ENCODE results near the gene CSNK2A3. TPM values are rescaled to one million over a fixed set of nuclear protein-coding genes. Genes with fewer than 3 reads are reported as not detected.

Gene CSNK2A3
- total and polyA plus RNA-seq, 10 of the 15 experiments (the other 5 are each of a cell fraction or from before 2014, with no cell fraction given): 0.68 to 6.2 (median 1.4) TPM

GRCh38 chr11:11394241-11394640, 41.2 kb upstream of the CSNK2A3 start:
- DNase-seq (ENCODE audit: low read depth, low spot score) (no peak), FAIRE-seq (no peak), ATAC-seq (no peak)
- ChIA-PET RAD21 (ENCODE audit: unreplicated experiment) (no interaction called here), POLR2A (no interaction called here), SMC1A (ENCODE audit: uncharacterized antibody, unreplicated experiment) (no interaction called here), CTCF (no interaction called here)
- Histone ChIP-seq H3K9ac (ENCODE audit: control insufficient read depth, insufficient read depth, low read length) (no peak overlapping the region), H3K27me3 (replicated peaks in 1 of 2; ENCODE audit: control insufficient read depth in 2 of 2, insufficient read depth in 2 of 2, low read length in 1 of 2) (no peaks in the 10 kb centered on the region), H3K27ac (ENCODE audit: control insufficient read depth, insufficient read depth) (no peak overlapping the region), H3K9me3 (replicated peaks; ENCODE audit: control insufficient read depth, insufficient read depth, low read length) (no peaks in the 10 kb centered on the region), H3K4me1 (ENCODE audit: control insufficient read depth, insufficient read depth, low read length) (no peaks in the 10 kb centered on the region), H3K79me2 (ENCODE audit: control insufficient read depth, insufficient read depth, low read length) (no peaks in the 10 kb centered on the region), H2AFZ (ENCODE audit: control insufficient read depth, low read depth, low read length) (no peak overlapping the region), H3K4me2 (ENCODE audit: control insufficient read depth, insufficient read depth) (no peak overlapping the region), H3K4me3 (no peak overlapping the region), H3K36me3 (ENCODE audit: control insufficient read depth in 2 of 2, insufficient read depth in 2 of 2, low read length in 1 of 2) (no peaks in the 10 kb centered on the region; a peak in 1 of 4 replicates), H4K20me1 (ENCODE audit: control insufficient read depth, insufficient read depth) (no peaks in the 10 kb centered on the region)
- BruUV-seq (replicated peaks): no TSS peak
- in situ Hi-C loops (cut with MboI) (no loop called here), intact Hi-C loops (cut with micrococcal nuclease; ENCODE audit: unreplicated experiment) (no loop called here)
- TF ChIP-seq ZBTB33 (IDR thresholded peaks at IDR 0.05) (no peak), ZBTB4 (CRISPR knock-in tag; IDR thresholded peaks at IDR 0.05) (no peak), MYC (IDR thresholded peaks at IDR 0.05; ENCODE audit: insufficient read depth, insufficient read length, insufficient replicate concordance, low read length, severe bottlenecking) (no peak), TARDBP (IDR thresholded peaks at IDR 0.05; ENCODE audit: borderline replicate concordance) (no peak), SUZ12 (IDR thresholded peaks at IDR 0.05; ENCODE audit: unreplicated experiment) (no peak), CEBPZ (IDR thresholded peaks at IDR 0.05; ENCODE audit: low read depth, low read length) (no peak), ESRRA (IDR thresholded peaks at IDR 0.05; ENCODE audit: low read length) (no peak), SPI1 (IDR thresholded peaks at IDR 0.05; ENCODE audit: borderline replicate concordance, insufficient read depth, low read depth, low read length) (no peak), SUPT20H (IDR thresholded peaks at IDR 0.05; ENCODE audit: borderline replicate concordance, control insufficient read depth, low read depth, low read length) (no peak), ZBED1 (IDR thresholded peaks at IDR 0.05; ENCODE audit: borderline replicate concordance) (no peak), MYB (IDR thresholded peaks at IDR 0.05; ENCODE audit: borderline replicate concordance, low read depth, low read length) (no peak), RB1 (IDR thresholded peaks at IDR 0.05; ENCODE audit: borderline replicate concordance) (no peak), SMAD5 (IDR thresholded peaks at IDR 0.05; ENCODE audit: low read depth) (no peak), POLR2AphosphoS5 (IDR thresholded peaks at IDR 0.05; ENCODE audit: low read length) (no peak), MEF2B (IDR thresholded peaks at IDR 0.05; ENCODE audit: partially characterized antibody, poor library complexity, severe bottlenecking) (no peak)

Measured in GM12878 (cell line).